Measurements from ENCODE around the gene SPARCL1.

The SPARCL1 gene

DNA sequence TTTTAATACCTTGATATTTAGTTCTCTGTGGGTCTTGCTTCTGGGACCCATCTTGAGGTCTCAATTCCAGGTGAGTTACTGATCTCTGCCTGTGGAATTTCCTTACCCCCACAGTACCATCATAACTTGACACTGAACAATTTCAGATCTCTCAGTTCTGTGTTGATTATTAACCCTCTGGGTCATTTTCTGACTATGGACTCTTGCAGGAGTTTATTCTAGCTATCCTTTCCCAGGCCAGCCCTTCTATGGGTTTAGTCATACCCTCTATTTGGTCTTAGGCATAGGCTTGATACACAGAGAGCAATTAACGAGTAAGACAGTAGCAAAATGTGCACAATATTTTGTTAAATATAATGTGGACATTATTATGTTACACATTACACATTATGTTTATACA, 3.7 kb upstream of the SPARCL1 start:
- H3K36me3 ChIP-seq (ENCODE audit: insufficient read depth, low read length) = no peaks in the 10 kb centered on the region
- no peaks in the 10 kb centered on the region for H3K4me1 ChIP-seq (ENCODE audit: insufficient read depth, low read length, poor library complexity, severe bottlenecking)
- H3K79me2 ChIP-seq (ENCODE audit: insufficient read depth, low read length) = no peaks in the 10 kb centered on the region
- no peak overlapping the region for H3K4me3 ChIP-seq (ENCODE audit: low read length, poor library complexity, severe bottlenecking)
- no peak overlapping the region for H3K9ac ChIP-seq (ENCODE audit: low read depth, low read length, poor library complexity, severe bottlenecking)
- TF ChIP-seq EZH2phosphoT487 (IDR thresholded peaks at IDR 0.05; ENCODE audit: borderline replicate concordance) (no peak), CTCF (conservative IDR thresholded peaks at IDR 0.05; ENCODE audit: low read length) (no peak)
- H3K27me3 ChIP-seq (ENCODE audit: insufficient read depth, low read length, poor library complexity, severe bottlenecking) = no peaks in the 10 kb centered on the region
- H3K4me2 ChIP-seq (ENCODE audit: low read depth, low read length, poor library complexity, severe bottlenecking) = no peak overlapping the region
- no peaks in the 10 kb centered on the region for H3F3A ChIP-seq (ENCODE audit: low read depth)
- no peaks in the 10 kb centered on the region for H4K20me1 ChIP-seq (ENCODE audit: insufficient read depth, low read length, poor library complexity, severe bottlenecking)
- no peaks in the 10 kb centered on the region for H3K9me2 ChIP-seq (replicated peaks; ENCODE audit: low read depth, low read length)
- H3K9me3 ChIP-seq (ENCODE audit: insufficient read depth, low read depth, low read length) = no peaks in the 10 kb centered on the region; the same call in 1 of the 2 replicates
- no peak overlapping the region for H2AFZ ChIP-seq (ENCODE audit: low read length)

DNA sequence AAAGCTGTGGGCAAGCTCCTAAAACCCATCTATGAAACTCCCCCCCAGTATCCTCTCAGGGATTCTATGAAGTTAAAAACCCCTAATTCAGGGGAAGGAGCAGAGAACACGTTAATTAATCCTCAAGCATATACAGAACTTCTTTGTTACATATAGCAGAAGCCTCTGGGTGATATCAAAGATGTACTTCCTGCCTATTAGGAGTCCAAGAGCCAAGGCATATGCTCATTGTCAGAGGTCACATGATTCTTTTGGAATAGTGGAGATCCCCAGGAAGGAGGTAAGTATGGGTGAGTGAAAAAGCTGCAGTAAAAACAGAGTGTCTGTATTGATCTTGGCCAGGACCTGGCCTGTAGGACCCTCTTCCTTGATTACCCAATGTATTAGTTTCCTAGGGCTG, 2.9 kb upstream of the SPARCL1 start:
- Histone ChIP-seq H3K9me3 (ENCODE audit: insufficient read depth, low read depth, low read length) (no peaks in the 10 kb centered on the region; the same call in 1 of the 2 replicates), H3K9me2 (replicated peaks; ENCODE audit: low read depth, low read length) (no peaks in the 10 kb centered on the region), H3K4me3 (ENCODE audit: low read length, poor library complexity, severe bottlenecking) (no peak overlapping the region), H3K79me2 (ENCODE audit: insufficient read depth, low read length) (no peaks in the 10 kb centered on the region), H3K9ac (ENCODE audit: low read depth, low read length, poor library complexity, severe bottlenecking) (no peak overlapping the region), H3F3A (ENCODE audit: low read depth) (no peaks in the 10 kb centered on the region), H3K36me3 (ENCODE audit: insufficient read depth, low read length) (no peaks in the 10 kb centered on the region), H3K27me3 (ENCODE audit: insufficient read depth, low read length, poor library complexity, severe bottlenecking) (no peaks in the 10 kb centered on the region), H2AFZ (ENCODE audit: low read length) (no peak overlapping the region), H3K4me2 (ENCODE audit: low read depth, low read length, poor library complexity, severe bottlenecking) (no peak overlapping the region), H4K20me1 (ENCODE audit: insufficient read depth, low read length, poor library complexity, severe bottlenecking) (no peaks in the 10 kb centered on the region), H3K4me1 (ENCODE audit: insufficient read depth, low read length, poor library complexity, severe bottlenecking) (no peaks in the 10 kb centered on the region)
- no peak for TF ChIP-seq EZH2phosphoT487 (IDR thresholded peaks at IDR 0.05; ENCODE audit: borderline replicate concordance)
- no peak for TF ChIP-seq CTCF (conservative IDR thresholded peaks at IDR 0.05; ENCODE audit: low read length)

- H3K9me3 ChIP-seq (ENCODE audit: insufficient read depth, low read depth, low read length) = no peaks in the 10 kb centered on the region
- H3K79me2 ChIP-seq (ENCODE audit: insufficient read depth, low read length) = no peaks in the 10 kb centered on the region
- no peaks in the 10 kb centered on the region for H3K9me2 ChIP-seq (replicated peaks; ENCODE audit: low read depth, low read length)
- no peak overlapping the region for H2AFZ ChIP-seq (ENCODE audit: low read length)
- H3K4me2 ChIP-seq (ENCODE audit: low read depth, low read length, poor library complexity, severe bottlenecking) = no peak overlapping the region
- H3K4me3 ChIP-seq (ENCODE audit: low read length, poor library complexity, severe bottlenecking) = no peak overlapping the region
- no peaks in the 10 kb centered on the region for H3K36me3 ChIP-seq (ENCODE audit: insufficient read depth, low read length)
- H3F3A ChIP-seq (ENCODE audit: low read depth) = no peaks in the 10 kb centered on the region
- no peaks in the 10 kb centered on the region for H3K4me1 ChIP-seq (ENCODE audit: insufficient read depth, low read length, poor library complexity, severe bottlenecking)
- no peak for TF ChIP-seq EZH2phosphoT487 (IDR thresholded peaks at IDR 0.05; ENCODE audit: borderline replicate concordance)
- no peak for TF ChIP-seq CTCF (conservative IDR thresholded peaks at IDR 0.05; ENCODE audit: low read length)
- H3K9ac ChIP-seq (ENCODE audit: low read depth, low read length, poor library complexity, severe bottlenecking) = no peak overlapping the region
- no peaks in the 10 kb centered on the region for H4K20me1 ChIP-seq (ENCODE audit: insufficient read depth, low read length, poor library complexity, severe bottlenecking)
- no peaks in the 10 kb centered on the region for H3K27me3 ChIP-seq (ENCODE audit: insufficient read depth, low read length, poor library complexity, severe bottlenecking)
Observed at GRCh38 chr4:87531621-87532020, 2.4 kb upstream of the SPARCL1 start.

All from Loucy (cell line).